ENCODE data around the gene GBP1.
"Not testable (repeated sequence)": the region's sequence is repeated elsewhere in the genome, so short reads cannot be mapped to it uniquely, and the experiment has no call there.

Gene GBP1, protein sequence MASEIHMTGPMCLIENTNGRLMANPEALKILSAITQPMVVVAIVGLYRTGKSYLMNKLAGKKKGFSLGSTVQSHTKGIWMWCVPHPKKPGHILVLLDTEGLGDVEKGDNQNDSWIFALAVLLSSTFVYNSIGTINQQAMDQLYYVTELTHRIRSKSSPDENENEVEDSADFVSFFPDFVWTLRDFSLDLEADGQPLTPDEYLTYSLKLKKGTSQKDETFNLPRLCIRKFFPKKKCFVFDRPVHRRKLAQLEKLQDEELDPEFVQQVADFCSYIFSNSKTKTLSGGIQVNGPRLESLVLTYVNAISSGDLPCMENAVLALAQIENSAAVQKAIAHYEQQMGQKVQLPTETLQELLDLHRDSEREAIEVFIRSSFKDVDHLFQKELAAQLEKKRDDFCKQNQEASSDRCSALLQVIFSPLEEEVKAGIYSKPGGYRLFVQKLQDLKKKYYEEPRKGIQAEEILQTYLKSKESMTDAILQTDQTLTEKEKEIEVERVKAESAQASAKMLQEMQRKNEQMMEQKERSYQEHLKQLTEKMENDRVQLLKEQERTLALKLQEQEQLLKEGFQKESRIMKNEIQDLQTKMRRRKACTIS

DNA sequence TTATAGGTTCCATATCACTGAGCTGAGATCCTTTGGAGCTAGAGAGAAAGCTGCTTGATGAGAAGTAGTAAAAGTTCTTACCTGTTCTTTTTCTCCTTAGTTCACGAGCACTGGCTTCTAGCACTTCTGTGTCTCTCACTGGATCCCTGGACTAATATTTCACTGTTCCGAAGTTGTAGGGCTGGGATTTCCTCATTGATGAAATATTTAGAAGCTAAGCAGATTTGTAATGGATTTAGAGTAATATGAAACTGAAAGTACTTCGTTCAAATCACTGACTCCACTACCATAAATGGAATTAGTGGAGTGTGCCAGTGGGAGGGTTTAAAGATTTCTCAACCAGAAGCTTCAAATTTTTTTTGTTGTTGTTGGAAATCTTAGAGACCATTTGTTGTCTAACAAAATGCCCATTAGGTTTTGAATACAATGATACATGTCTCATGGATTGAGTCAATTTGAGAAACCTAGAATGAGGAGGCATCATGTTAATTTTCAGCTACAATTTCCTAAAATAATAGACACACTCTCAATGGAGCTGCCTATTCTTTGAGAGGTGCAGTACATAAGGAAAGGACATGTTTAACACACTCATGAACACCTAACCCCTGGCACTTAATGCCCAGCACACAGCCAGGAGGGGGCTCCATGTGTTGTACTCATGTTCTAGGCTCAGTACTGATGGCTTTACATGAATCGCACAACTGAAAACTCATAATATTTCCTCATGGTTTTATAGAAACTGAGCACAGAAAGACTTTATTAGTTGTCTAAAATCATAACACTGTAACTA lies at the start of gene GBP1:
Gene GBP1, minus strand, starts transcription at position 130 of the 790 bp plus-strand sequence. CDS start 1,974 bp downstream, outside the sequence.
- FAIRE-seq, result peak; percentile 85
- peak; percentile 60 for DNase-seq (ENCODE audit: low spot score)

- FAIRE-seq (no peak), DNase-seq (ENCODE audit: low spot score) (no peak)
Observed at GRCh38 chr1:89114662-89115061, 49.7 kb upstream of the GBP1 start.

GRCh38 chr1:89112871-89113613 lies 48.0 kb upstream of the GBP1 start:
- DNase-seq (ENCODE audit: low spot score), result no peak
- FAIRE-seq, result no peak

DNA sequence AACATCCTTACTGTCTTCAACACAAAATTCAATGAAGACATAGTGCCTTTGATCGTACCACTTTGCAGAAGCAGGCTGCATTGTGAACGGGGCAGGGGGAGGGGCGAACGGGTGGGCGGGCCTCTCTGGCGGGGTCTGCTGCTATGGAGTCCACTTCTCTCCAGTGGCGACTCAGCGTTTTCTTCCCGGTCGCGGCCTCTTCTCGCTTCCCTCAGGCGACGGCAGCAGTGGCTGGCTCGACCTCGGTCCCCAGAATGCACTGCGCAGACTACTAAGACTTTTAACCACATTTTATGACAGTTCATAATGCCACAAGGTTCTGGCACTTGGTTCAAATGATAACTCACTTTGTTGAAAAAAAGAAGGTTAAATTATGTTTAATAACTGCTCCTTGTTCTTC lies 39.7 kb upstream of the GBP1 start:
- FAIRE-seq, result no peak
- no peak for DNase-seq (ENCODE audit: low spot score)

GRCh38 chr1:89104147-89104546 lies 39.1 kb upstream of the GBP1 start:
- no peak for DNase-seq (ENCODE audit: low spot score)
- FAIRE-seq, result no peak

DNA sequence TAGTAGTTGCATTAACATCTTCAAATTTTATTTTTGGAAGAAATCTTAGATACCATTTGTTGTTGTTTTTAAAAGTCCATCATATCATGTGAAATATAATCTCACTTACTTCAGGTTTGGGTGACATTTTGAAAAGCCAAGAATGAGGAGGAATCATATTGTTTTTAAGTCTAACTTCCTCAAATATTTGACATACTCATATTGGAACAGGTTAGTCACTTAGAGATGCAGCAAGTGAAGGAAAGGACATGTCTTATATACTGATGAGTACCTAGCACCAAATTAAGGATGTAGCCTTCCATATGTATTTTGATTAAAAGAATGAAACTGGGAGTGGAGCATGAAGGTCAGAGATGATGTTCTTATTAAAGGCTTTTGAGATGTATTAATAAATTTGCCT lies 37.0 kb upstream of the GBP1 start:
- no peak for FAIRE-seq
- DNase-seq (ENCODE audit: low spot score), result no peak

DNA sequence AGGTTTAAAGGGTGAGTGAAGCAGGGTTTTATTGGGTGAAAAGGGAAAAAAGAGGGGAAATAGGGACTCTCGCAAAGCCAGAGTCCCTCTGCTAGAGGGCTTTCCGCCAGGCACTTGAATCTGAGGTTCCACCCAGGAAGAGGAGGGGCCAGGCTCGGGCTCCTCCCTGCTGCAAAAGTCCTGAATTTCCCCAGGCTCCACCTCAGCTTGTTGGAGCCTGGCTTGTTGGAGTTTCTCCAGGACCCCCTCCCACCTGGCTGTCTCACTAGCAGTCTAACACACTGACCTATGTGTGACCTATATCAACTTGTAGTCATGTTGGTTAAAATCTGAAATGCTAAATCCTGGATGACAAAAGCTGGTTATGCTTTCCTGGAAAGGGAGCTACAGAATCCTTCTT lies 35.4 kb upstream of the GBP1 start:
- no peak for DNase-seq (ENCODE audit: low spot score)
- no peak for FAIRE-seq

GRCh38 chr1:89098857-89099256 lies 33.8 kb upstream of the GBP1 start:
- DNase-seq (ENCODE audit: low spot score) (no peak), FAIRE-seq (no peak)

DNA sequence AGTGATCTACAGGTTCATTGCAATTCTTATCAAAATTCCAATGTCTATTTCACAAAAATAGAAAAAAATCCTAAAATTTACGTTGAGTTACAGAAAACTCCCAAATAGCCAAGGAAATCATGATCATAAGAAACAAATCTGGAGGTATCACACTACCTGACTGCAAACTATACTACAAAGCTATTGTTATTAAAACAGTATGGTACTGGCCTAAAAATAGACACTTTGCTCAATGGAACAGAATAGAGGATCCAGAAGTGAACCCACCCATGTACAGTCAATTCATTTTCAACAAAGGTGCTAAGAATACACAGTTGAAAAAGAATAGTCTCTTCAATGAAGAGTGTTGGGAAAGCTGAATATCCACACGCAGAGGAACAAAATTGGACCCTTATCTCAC lies 30.7 kb upstream of the GBP1 start:
- DNase-seq (ENCODE audit: low spot score) (no peak), FAIRE-seq (no peak)

DNA sequence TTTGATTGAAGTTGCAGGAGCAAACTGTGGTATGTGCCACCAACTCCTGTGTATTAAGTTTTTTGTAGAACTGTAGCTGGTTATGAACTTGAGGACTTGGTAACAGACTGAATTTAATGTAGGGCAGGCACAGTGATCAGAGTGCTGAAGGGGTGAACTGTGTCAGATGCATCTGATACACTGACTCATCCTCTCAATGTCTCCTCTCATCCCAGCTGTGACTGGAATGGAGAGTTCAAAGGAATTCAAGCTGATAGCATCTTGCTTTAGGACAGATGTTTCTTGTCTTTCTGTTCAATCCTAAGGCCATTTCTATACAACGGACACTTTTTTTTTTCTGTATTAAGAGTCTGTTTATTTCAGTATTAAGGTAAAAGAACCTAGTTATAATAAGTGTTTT lies 25.0 kb upstream of the GBP1 start:
- no peak for FAIRE-seq
- no peak for DNase-seq (ENCODE audit: low spot score)

- FAIRE-seq, result no peak
- DNase-seq (ENCODE audit: low spot score), result no peak
Observed at GRCh38 chr1:89088572-89088971, 23.6 kb upstream of the GBP1 start.

DNA sequence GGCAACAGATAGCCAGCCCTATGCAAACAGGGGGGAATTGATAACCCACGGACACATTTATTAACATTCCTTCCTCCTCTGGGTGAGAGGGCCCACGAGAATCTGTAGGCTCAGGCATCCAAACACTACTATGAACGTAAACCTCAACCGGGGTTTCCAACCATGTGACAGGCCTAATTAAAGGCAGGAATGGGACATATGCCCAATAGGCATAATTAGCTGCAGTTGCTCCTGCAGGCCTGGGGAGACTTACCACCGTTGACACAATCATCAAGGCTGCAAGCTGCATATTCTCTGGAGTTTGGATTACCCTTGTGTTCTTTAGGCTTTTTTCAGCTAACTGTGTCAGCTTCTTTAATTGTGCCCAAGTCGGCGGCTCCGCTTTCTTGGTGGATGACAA lies 22.2 kb upstream of the GBP1 start:
- FAIRE-seq, result no peak
- DNase-seq (ENCODE audit: low spot score), result no peak

DNA sequence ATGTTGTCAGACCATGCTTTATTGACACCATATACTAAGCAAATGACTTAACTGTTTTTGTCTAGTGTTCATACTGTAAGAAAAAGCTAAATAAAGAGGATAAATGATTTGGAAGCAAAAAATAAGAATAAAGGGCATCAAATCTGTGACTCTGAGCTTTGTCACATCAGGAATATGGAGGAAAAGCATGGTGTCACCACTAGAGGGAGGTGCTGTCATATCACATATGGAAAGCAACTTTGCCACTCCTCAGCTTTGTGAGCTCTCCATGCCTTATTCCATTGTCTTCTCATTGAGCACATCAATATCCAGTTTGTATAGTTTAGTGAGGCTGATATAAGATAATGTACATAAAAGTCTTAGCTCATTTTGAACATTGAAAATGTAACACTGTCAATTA lies 20.8 kb upstream of the GBP1 start:
- peak; percentile 15 for FAIRE-seq

GRCh38 chr1:89081005-89081404 lies 16.0 kb upstream of the GBP1 start:
- no peak for DNase-seq (ENCODE audit: low spot score)
- no peak for FAIRE-seq

More for the DNA sequence above, 20.8 kb upstream of the GBP1 start:
- DNase-seq (ENCODE audit: low spot score), result peak; percentile 51

DNA sequence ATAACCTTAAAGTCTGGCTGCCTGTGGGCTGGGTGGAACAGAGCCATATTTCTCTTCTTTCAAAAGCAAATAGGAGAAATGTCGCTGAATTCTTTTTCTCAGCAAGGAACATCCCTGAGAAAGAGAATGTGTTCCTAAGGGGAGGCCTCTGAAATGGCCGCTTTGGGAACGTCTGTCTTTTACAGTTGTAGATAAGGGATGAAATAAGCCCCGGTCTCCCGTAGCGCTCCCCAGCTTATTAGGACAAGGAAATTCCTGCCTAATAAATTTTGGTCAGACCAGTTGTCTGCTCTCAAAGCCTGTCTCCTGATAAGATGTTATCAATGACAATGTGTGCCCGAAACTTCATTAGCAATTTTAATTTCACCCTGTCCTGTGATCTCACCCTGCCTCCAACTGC lies 15.1 kb upstream of the GBP1 start:
- FAIRE-seq, result not testable (repeated sequence)

DNA sequence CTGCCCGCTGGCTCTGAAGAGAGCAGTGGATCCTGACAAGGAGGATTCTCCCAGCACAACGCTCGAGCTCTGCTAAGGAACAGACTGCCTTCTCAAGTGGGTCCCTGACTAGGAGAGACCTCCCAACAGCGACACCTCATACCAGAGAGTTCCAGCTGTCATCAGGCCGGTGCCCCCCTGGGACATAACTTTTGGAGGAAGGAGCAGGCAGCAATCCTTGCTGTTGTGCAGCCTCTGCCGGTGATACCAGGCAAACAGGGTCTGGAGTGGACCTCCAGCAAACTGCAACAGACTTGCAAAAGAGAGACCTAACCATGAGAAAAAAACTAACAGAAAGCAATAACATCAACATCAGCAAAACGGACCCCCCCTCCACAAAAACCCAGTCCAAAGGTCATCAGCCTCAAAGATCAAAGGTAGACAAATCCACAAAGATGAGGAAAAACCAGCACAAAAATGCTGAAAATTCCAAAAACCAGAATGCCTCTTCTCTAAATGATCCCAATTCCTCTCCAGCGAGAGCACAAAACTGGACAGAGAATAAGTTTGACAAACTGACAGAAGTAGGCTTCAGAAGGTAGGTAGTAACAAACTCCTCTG lies 7.6 kb upstream of the GBP1 start:
- not testable (repeated sequence) for DNase-seq (ENCODE audit: low spot score); FAIRE-seq

More for the DNA sequence above, 15.1 kb upstream of the GBP1 start:
- DNase-seq (ENCODE audit: low spot score), result not testable (repeated sequence)

GRCh38 chr1:89070509-89070908 lies 5.5 kb upstream of the GBP1 start:
- FAIRE-seq (no peak), DNase-seq (ENCODE audit: low spot score) (no peak)

- no peak for FAIRE-seq
Observed at GRCh38 chr1:89069951-89070350, 4.9 kb upstream of the GBP1 start.

GRCh38 chr1:89068291-89068690 lies 3.3 kb upstream of the GBP1 start:
- DNase-seq (ENCODE audit: low spot score), result no peak
- no peak for FAIRE-seq

More at GRCh38 chr1:89069951-89070350, 4.9 kb upstream of the GBP1 start:
- no peak for DNase-seq (ENCODE audit: low spot score)

GRCh38 chr1:89064632-89065031 lies 376 bp downstream of the GBP1 start:
- DNase-seq (ENCODE audit: low spot score), result no peak
- FAIRE-seq, result no peak

GRCh38 chr1:89063094-89063493 lies 1.9 kb downstream of the GBP1 start:
- FAIRE-seq, result no peak

More at GRCh38 chr1:89063094-89063493, 1.9 kb downstream of the GBP1 start:
- no peak for DNase-seq (ENCODE audit: low spot score)
